ENCODE results near the gene CAMK2G. TPM values are rescaled to one million over a fixed set of nuclear protein-coding genes. Genes with fewer than 3 reads are reported as not detected.

Gene CAMK2G
- total RNA-seq, 1 experiment from 2014 or later, result 179 TPM

- BruUV-seq (replicated peaks), result no TSS peak
- no peaks in the 10 kb centered on the region for H3K9me3 ChIP-seq (ENCODE audit: low read length)
- peaks cover 13% of the 10 kb centered on the region for H3K79me2 ChIP-seq (ENCODE audit: low read length)
- peaks cover 4% of the 10 kb centered on the region for H3K4me1 ChIP-seq (ENCODE audit: insufficient read depth, low read length)
- ChIA-PET POLR2A (ENCODE audit: unreplicated experiment) (no interaction called here), CTCF (no interaction called here)
- ATAC-seq (no peak), DNase-seq (no peak)
- no peaks in the 10 kb centered on the region for H3K9me2 ChIP-seq (replicated peaks; ENCODE audit: low read length)
- no peaks in the 10 kb centered on the region; the same call in 1 of the 2 replicates for H4K20me1 ChIP-seq (ENCODE audit: low read length)
- no peak overlapping the region for H3K4me2 ChIP-seq (ENCODE audit: low read length)
- peaks cover 45% of the 10 kb centered on the region for H3K36me3 ChIP-seq (ENCODE audit: low read depth, low read length)
- no peak overlapping the region for H3K9ac ChIP-seq (ENCODE audit: low read length)
- TF ChIP-seq CTCF (conservative IDR thresholded peaks at IDR 0.05; ENCODE audit: low read depth, low read length) (no peak), EZH2phosphoT487 (IDR thresholded peaks at IDR 0.05; ENCODE audit: borderline replicate concordance, low read length) (no peak), EZH2 (IDR thresholded peaks at IDR 0.05; ENCODE audit: low read length, unreplicated experiment) (no peak)
- intact Hi-C loops (cut with micrococcal nuclease), result no loop called here
- no peak overlapping the region for H3K27ac ChIP-seq (ENCODE audit: low read length)
- H3F3A ChIP-seq (ENCODE audit: low read length, unreplicated experiment), result peaks cover 14% of the 10 kb centered on the region
- no peaks in the 10 kb centered on the region for H3K27me3 ChIP-seq (ENCODE audit: low read length)
- H3K4me3 ChIP-seq (ENCODE audit: low read length), result no peak overlapping the region
- H2AFZ ChIP-seq (ENCODE audit: low read length), result no peak overlapping the region
Measured at GRCh38 chr10:73813333-73813732, 61.0 kb downstream of the CAMK2G start.

GRCh38 chr10:73812657-73813056 is 61.7 kb downstream of the CAMK2G start:
- no peak overlapping the region for H3K4me2 ChIP-seq (ENCODE audit: low read length)
- no peak overlapping the region for H3K27ac ChIP-seq (ENCODE audit: low read length)
- DNase-seq (no peak), ATAC-seq (no peak)
- H3K9me3 ChIP-seq (ENCODE audit: low read length), result no peaks in the 10 kb centered on the region
- H3K27me3 ChIP-seq (ENCODE audit: low read length), result no peaks in the 10 kb centered on the region
- H2AFZ ChIP-seq (ENCODE audit: low read length), result no peak overlapping the region
- intact Hi-C loops (cut with micrococcal nuclease), result no loop called here
- TSS peak; percentile 50 for BruUV-seq (replicated peaks)
- TF ChIP-seq CTCF (conservative IDR thresholded peaks at IDR 0.05; ENCODE audit: low read depth, low read length) (no peak), EZH2phosphoT487 (IDR thresholded peaks at IDR 0.05; ENCODE audit: borderline replicate concordance, low read length) (no peak), EZH2 (IDR thresholded peaks at IDR 0.05; ENCODE audit: low read length, unreplicated experiment) (no peak)
- no peak overlapping the region for H3K9ac ChIP-seq (ENCODE audit: low read length)
- no peaks in the 10 kb centered on the region for H3K9me2 ChIP-seq (replicated peaks; ENCODE audit: low read length)
- no peak overlapping the region for H3K4me3 ChIP-seq (ENCODE audit: low read length)
- H4K20me1 ChIP-seq (ENCODE audit: low read length), result no peaks in the 10 kb centered on the region; the same call in 1 of the 2 replicates
- CTCF ChIA-PET, result interaction anchor here (0.7 kb wide), 1 partner anchor 67 kb away, joined by 3 read pairs; no protein-coding TSS in a partner anchor
- H3K79me2 ChIP-seq (ENCODE audit: low read length), result peaks cover 13% of the 10 kb centered on the region
- peaks cover 39% of the 10 kb centered on the region for H3K36me3 ChIP-seq (ENCODE audit: low read depth, low read length)
- POLR2A ChIA-PET (ENCODE audit: unreplicated experiment), result interaction anchor here (0.6 to 0.7 kb wide), 2 partner anchors 27 to 1906 kb away, joined by 4 to 13 read pairs; no protein-coding TSS in a partner anchor
- peaks cover 4% of the 10 kb centered on the region for H3K4me1 ChIP-seq (ENCODE audit: insufficient read depth, low read length)
- H3F3A ChIP-seq (ENCODE audit: low read length, unreplicated experiment), result peaks cover 14% of the 10 kb centered on the region

DNA sequence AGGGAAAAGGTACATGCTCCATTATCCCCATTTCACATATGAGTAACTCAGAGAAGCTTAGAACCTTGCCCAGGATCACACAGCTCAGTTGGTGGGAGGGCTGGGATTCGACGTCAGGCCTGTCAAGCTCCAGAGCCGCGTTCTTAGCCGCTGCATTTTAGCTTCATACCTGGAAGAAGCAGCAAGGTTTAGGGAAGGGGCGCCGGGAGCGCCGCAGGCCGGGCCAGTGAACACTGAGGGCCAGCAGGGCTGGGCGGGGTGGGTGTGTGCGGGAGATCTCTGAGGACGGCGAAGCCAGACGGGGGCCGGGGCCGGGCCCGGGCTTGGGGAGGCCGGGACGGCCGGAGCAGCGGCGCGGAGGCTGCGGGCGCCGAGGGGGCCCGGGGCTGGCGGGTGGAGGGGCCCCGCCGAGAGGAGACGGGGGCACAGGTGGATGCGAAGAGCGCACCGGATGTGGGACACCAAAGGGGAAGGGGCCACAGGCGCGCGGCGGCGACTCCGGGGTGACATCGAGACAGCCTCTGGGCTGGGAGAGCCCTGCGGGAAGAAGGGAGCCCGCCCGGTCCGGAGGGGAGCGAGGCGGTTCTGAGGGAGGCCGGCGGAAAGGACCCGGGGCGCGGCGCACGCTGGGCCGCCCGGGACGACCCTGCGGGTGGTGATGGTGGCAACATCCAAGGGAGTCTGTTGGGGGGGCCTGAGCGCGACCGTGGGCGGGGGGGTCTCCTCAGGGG is 63.5 kb downstream of the CAMK2G start:
- no peak for TF ChIP-seq EZH2phosphoT487 (IDR thresholded peaks at IDR 0.05; ENCODE audit: borderline replicate concordance, low read length)
- no peak for TF ChIP-seq CTCF (conservative IDR thresholded peaks at IDR 0.05; ENCODE audit: low read depth, low read length)
- no peak for TF ChIP-seq EZH2 (IDR thresholded peaks at IDR 0.05; ENCODE audit: low read length, unreplicated experiment)
- DNase-seq (peak; percentile 68), ATAC-seq (peak; percentile 42)
- Histone ChIP-seq H4K20me1 (ENCODE audit: low read length) (no peaks in the 10 kb centered on the region; the same call in 1 of the 2 replicates), H2AFZ (ENCODE audit: low read length) (peak overlapping the region; percentile 75), H3K4me3 (ENCODE audit: low read length) (peak overlapping the region; percentile 79), H3K27ac (ENCODE audit: low read length) (peak overlapping the region; percentile 22), H3K9ac (ENCODE audit: low read length) (peak overlapping the region; percentile 82), H3K9me2 (replicated peaks; ENCODE audit: low read length) (no peaks in the 10 kb centered on the region), H3K4me2 (ENCODE audit: low read length) (peak overlapping the region; percentile 91), H3K4me1 (ENCODE audit: insufficient read depth, low read length) (peaks cover 4% of the 10 kb centered on the region), H3F3A (ENCODE audit: low read length, unreplicated experiment) (peaks cover 14% of the 10 kb centered on the region), H3K27me3 (ENCODE audit: low read length) (no peaks in the 10 kb centered on the region), H3K79me2 (ENCODE audit: low read length) (peaks cover 13% of the 10 kb centered on the region), H3K36me3 (ENCODE audit: low read depth, low read length) (peaks cover 38% of the 10 kb centered on the region), H3K9me3 (ENCODE audit: low read length) (no peaks in the 10 kb centered on the region)
- intact Hi-C loops (cut with micrococcal nuclease), result loop anchor here (1.0 to 2.0 kb wide), 3 partner anchors 26 to 68 kb away; partner anchors contain the start of gene ZSWIM8
- ChIA-PET CTCF (interaction anchor here (0.8 to 1.2 kb wide), 3 partner anchors 9 to 69 kb away, joined by 4 to 6 read pairs (median 4); no protein-coding TSS in a partner anchor), POLR2A (ENCODE audit: unreplicated experiment) (interaction anchor here (0.6 to 1.0 kb wide), 3 partner anchors 17 to 66 kb away, joined by 3 to 12 read pairs (median 3); partner anchors contain the start of gene CHCHD1)
- no TSS peak for BruUV-seq (replicated peaks)
